NCI-H128 (cell line): ENCODE data around the gene DYNLT1.
"Not testable (repeated sequence)": the region's sequence is repeated elsewhere in the genome, so short reads cannot be mapped to it uniquely, and the experiment has no call there.

Experiments
- DNase-seq: peaks from one replicate; lab custom pipeline; 2025; ENCODE audit not compliant: unreplicated experiment; lab: John Stamatoyannopoulos, UW

DYNLT1 gene

DNA sequence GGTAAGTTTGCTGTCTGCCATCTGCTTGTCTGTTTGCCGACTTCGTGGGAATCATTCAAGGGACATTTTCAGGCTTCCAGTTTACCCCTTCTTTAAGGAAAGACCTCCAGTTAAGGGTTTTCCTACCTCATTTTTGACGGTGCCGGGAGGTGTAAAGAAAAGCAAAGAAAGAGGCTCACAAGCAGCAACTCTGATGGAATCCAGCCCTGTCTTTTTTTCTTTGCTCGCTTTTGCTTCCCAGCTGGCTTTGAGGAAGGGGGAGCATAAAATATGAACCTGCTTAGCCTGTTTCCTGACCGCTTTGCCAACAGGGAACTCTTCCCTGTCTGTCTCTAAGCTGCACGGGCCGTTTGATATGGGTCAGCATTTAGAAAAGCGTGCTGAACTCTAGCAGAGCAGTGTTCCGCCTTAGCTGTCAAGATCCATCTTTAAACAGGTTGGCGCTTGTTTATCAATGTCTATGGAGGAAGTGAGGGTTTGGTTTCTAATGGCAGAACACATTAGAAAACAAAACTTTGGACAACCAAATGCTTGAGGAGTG is 19.2 kb upstream of the DYNLT1 start:
- no peak for DNase-seq

DNA sequence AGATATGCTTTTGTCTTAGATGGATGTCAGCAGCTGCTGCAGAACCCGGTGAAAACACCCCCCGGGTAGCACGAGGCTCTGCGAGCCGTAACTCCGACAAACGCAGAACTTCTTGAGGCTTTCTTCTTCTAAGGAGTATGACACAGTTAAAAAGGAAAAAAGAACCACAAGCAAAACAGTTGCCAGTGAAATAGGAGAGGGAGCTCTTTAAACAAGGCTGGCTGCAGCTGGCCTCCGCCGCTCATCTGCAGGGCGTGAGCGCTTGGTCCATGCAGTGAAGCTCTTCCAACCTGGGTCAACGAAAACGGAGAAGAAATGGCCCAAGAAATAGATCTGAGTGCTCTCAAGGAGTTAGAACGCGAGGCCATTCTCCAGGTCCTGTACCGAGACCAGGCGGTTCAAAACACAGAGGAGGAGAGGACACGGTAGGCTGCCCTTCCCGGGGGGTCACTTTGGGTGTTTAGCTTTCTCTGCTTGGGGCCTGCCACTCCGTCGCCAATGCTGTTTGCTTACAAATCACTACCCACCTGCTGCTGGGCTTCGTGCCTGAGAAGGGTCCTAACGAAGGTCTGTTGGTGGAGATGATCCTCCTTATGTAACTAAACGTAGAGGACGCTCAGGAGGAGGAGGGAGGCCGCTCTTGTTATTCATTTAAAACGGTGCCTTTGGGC is 18.5 kb upstream of the DYNLT1 start:
- DNase-seq, result no peak

DNA sequence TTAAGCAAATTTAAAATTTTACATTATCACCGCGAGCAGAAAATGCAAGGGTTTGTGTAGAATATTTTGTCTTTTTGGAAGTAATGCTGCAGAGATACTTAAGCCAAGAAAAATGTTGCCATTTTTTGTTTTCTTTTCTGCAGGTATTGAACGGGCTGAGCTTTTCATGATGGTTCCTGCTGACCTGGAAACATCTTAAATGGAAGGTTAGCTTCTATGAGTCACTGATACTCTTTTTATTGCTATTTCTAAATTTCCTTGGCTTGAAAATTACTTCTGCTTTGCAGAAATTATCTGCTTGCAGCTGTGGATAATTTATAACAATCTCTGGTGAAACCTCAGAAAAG is 18.0 kb upstream of the DYNLT1 start:
- DNase-seq, result no peak

DNA sequence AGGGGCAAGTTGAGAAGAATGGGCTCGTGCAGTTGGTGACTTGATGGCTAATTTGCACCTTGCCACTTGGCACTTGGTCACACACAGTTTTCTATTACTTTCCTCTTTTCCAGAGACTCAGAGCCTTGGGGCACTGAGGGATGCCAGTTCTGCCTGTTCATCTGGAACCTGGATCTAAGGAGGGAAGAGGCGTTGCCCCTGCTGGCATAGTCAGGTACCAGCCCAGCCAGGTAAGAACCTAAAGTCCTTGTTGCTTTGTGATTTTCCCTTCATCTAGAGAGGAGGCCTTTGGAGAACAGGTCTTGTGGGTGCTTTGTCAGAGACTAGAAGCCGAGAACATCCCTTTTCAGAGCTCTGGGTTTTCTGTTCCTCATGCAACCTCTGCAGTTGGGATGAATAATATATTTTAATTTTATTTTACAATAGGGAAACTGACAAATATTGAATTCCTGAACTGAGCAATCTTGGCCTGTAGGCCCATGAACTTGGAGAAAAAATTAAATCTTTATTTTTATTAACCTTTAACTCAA is 16.7 kb upstream of the DYNLT1 start:
- DNase-seq, result no peak

DNA sequence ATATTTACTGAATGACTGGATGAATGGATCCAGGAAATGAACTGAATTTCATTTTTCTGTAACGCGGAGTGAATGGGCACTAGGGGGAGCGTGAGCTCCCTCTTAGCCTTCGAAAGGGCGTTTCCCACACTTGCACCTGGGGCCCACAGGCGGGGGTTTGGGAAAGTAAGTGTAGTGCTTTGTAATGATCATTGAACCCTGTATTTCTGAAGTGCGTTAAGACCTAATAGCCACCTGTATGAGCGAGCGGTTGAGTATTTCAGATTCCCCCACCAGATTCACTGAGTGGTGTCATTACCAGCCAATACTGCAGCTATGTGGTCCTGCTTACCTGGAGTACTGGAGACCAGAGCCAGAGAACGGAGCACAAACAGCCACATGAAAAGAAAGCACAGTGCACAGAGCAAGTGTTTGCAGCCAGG is 15.8 kb upstream of the DYNLT1 start:
- peak; percentile 39 for DNase-seq

DNA sequence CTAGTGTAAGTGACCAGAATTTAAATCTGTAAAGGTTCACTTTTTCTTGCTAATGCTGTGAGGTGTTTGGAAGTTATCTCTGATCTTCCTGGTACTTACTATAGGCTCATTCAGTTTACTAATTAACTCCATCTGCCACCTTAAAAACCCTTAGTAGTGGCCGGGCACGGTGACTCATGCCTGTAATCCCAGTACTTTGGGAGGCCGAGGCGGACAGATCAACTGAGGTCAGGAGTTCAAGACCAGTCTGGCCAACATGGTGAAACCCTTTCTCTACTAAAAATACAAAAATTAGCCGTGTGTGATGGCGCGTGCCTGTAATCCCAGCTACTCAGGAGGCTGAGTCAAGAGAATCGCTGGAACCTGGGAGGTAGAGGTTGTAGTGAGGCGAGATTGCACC is 12.4 kb upstream of the DYNLT1 start:
- not testable (repeated sequence) for DNase-seq

DNA sequence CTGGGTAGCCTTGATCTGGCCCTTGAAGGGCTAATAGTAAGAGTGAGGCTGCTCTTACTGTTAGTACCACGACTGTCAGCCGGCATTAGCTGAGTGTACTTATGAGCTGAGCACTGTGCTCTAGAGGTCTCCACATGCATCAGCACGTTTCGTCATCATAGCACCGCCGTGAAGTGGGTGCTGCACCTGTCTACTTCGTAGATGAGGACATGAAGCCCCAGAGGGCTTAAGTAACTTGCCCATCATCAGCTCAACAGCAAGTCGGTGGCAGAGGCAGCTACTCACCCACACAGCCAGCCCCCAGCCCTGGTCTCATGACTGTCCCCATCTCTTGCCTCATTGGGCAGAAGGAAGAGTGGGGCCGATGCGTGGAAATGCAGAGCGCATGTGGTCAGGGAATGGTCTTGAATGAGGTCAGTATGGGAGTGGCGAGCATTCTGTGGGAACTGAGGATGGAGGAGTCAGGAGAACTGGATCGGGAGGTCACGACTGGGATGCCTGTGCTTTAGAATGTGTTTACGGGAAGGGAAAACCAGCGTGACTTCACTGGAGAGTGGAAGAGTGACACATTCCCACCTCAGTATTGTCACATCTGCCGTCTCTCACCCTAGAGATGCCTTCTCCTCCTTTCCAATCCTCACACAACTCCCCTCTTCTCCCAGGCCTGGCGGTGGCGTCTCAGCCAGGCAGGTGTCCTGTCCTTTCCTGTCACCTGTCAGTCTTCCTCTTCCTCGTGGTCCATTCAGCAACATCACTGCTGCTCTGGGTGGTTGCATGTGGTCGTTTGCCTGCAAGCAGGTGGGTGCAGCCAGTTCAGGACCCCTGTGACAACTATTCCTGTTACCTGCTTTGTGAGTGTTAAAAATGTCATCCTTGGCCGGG is 11.3 kb upstream of the DYNLT1 start:
- DNase-seq, result no peak

DNA sequence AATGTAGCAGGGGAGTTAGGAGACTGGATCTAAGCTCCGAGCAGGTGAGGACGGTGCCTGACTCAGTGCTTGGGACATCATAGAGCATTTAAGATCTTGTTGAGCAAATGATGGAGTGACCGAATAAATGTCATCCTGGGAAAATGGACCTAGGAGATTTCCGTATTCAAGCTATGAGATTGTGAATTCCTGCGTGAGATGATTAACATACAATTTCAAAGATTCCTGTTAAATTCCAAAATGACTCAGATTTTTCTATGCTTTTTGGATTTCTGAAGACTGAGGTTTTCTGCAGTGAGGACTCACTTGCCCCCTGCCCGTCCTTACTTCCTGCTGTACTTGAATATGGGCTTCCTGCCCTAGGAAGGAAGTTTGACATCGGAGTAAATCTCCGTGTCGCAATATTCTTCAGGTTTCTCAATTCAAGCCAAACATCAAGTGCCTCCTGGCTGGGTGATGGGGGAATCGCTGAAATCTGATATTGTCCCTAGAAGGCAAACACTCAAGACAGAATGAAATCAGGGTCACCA is 10.5 kb upstream of the DYNLT1 start:
- no peak for DNase-seq

DNA sequence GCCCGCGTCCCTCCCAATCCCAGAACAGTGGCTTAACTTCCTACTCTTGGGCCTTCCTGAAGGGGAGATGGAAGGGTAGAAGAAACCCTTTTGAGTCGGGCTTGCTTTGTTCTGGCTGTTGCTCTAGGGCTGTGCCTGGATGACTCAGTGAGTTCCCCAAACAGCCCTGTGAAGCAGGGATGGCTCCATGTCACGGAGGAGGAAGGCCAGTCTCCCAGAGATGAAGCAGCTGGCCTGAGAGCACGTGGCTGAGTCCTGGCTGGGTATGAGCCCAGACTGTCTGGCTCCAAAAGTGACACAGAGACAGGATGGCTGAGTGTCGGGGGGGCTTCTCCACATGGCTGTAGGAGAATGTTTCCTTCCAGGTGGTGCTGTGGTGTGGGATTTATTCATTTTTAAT is 10.0 kb upstream of the DYNLT1 start:
- DNase-seq, result no peak

DNA sequence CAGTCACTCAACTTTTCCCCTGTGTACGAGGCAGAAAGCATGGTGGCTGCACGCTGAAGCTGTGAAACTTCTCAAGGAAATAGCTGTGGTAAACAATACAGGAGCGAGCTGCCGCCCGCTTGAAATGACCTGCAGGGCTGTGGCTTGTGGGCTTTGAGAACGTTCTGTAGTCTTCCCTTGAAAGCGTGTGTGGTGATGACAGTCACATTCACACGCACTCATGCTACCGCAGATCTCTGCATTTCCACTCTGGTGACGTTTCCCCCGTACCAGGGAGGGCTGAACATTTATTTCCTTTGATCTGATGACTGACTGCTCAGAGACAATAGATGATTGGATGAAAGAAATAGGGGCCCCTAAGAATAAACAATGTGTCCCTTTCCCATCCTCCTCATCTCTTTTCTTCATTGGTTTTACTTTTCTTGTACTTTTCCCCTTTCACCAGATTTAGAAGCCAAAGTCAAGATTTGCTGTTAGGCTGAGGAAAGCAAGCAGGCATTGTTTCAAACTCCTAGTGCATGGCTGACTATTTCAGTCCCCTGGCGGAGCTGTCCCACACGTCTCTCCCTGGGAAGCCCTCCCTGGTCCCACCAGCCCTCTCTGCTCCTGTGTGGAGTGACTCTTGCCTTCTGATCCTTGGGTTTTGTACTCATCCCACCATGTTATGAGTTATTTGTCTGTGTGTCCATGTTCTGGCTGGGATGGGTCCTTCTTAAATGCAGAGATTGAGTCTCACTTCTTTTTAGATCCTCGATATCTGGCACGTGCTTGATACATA is 9.2 kb upstream of the DYNLT1 start:
- no peak for DNase-seq

DNA sequence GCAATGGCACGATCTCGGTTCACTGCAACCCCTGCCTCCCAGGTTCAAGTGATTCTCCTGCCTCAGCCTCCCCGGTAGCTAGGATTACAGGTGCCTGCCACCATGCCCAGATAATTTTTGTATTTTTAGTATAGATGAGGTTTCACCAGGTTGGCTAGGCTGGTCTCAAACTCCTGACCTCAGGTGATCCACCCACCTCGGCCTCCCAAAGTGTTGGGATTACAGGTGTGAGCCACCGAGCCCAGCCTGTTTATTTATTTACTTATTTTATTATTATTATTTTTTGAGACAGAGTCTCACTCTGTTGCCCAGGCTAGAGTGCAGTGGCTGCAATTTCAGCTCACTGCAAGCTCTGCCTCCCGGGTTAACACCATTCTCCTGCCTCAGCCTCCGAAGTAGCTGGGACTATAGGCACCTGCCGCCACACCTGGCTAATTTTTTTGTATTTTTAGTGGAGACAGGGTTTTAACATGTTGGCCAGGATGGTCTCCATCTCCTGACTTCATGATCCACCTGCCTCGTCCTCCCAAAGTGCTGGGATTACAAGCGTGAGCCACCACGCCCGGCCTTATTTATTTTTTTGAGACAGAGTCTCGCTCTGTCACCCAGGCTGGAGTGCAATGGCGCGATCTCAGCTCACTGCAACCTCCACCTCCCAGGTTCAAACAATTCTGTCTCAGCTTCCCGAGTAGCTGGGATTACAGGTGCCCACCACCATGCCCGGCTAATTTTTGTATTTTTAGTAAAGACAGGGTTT is 7.6 kb upstream of the DYNLT1 start:
- not testable (repeated sequence) for DNase-seq

DNA sequence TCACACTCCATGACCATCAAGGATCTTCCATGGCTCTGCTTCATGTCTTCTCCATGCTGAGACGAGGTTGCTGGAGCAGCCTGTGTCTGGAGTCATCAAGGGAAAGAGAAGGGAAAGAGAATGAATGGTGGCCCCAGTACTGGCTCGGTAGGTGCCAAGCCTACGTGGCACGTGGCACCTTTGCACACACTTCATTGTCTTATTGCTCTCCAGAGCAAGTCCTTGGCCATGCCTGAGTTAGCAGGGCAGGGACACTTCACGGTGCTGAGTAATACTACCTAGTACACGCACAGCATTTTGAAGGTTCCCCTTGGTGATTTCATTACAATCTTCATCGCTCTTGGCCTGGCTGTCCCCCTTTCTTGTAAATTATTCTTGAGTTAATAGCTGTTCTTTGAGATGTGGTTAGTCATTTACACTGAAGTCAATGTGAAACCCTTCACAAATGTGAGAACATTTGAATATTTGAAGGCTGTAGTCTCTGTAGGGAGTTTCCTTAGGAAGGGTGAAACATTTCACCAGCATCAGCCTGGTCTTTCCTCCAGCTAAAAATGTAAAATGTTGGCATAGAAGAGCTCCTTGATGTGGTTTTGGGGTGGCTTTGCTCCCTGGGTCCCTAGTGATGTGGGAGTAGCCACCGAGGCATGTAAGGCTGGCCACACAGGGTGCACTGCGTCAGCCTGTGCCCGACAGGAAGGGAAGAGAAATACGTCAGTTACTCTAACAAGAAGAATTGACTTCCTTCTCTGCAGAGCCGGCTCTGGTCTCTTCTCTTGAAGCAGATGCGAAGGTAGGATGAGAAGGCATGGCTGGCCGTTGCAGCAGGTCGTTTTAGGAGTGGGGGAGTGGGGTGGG is 5.0 kb upstream of the DYNLT1 start, which contains the start of gene SYTL3:
TSS of gene SYTL3 (plus strand) at position 766 of the 855 bp plus-strand sequence. CDS start 13,215 bp downstream, outside the sequence.
- DNase-seq, result no peak

DNA sequence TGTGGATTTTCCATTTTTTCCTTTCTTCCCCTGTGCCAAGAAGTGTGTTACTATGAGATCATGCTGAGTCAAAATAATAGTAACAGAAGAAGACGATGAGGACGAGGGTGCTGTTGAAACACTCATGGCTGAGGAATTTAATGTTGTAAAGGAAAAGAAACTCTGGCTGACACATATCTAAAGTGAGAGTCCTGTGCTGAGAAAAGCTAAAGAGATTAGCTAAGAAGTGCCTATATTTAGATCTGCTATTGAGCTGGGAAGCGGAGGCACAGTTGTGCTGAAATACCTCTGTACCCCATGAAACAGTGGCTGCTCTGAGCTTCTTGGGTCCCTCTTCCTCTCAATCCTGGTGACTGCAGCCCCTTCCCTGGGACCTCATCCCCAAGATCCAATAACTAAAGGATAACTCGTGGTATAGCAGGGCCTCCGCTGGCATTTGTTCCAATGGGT is 4.2 kb upstream of the DYNLT1 start:
- no peak for DNase-seq

DNA sequence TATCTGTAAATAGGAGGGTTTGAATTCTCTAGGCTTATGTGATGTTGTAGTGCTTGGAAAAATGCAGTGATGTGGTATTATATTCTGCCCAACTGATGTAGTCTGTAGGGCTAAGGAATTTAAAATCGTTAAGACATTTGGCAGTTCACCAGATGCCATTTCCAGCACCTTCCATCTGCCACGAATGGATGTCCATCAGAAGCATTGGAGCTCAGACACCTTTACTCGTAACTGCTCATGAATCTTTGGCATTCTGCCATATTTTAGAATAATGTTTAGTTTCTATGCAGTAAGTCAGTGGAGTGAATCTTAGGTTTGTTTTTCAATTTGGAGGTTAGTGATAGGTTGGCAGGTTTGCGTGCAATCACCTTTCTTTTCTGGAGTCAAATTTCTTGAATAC is 3.0 kb upstream of the DYNLT1 start:
- DNase-seq, result no peak

DNA sequence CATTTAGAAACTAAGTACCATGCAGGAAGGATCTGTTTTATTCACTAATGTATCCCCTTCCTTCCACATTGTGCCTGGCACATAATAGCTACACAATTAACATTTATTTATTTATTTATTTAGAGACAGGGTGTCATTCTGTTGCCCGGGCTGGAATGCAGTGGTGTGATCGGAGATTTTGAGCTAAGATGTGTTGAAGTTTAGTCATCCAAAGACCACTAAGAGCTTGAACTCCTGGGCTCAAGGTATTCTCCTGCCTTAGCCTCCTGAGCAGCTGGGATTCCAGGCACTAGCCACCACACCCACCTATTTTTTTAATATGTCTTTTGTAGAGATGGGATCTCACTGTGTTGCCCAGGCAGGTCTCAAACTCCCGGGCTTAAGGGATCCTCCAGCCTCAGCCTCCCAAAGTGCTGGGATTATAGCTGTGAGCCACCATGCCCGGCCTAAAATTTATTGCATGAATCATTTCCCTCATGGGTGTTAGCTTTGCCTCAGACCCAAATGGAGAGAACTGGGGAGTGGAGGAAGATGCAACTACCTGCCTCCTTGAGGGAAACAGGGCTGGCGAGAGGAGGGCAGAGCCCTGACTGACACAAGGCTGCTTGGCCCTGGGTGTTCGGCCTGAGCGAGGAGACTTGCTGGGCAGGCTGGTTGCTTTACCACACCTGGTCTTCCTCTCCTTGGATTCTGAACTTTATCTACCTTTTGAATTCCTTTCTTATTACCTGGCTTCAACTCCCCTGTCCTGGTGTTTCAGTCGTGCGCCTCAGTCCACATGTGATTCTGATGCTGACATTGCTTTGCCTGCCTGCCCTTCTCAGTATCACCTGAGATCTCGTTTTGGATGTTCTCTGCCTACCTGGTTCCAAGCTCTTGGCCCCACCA is 1.7 kb upstream of the DYNLT1 start:
- DNase-seq, result no peak

DNA sequence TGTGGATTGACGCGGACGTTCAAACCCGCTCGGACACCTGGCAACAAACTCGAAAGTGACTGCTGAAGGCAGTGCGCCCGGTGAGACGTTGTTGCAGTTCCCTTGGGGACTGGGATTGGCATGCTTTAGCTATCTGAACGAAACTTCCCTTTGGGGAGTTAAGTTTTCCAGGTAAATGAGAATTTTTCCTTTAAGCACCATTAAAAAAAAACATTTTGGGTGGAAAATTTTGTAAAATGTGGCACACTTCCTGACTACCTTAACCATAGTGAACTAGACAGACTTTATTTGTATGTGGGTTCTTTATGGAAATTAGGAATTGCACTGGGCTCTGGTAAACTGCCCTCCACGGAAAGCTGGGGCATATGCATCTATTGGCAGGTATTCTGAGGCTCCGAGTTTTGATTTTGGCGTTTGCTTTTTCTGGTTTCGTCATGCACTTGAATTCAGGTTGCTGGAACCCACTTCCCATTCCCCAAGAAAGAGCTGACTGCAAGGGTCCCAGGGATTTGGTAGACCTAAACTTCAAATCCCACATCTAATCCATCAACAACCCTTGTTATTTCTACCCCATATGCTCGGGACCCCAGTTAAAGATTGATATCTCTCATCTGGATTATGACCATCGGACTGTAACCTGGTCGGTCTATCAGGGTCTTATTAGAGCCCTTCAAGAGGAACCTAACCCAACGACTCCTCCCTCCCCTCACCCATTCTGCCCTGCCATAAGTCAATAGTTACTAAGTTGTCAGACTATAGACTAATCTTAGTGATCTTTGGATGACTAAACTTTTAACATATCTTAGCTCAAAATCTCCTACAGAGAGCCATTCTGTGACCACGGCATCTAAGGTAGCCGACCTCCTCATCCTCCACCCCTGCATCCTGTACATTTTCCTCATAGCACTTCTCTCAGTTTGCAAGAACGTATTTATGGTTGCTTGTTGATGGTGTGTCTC is 800 bp upstream of the DYNLT1 start:
- no peak for DNase-seq

DNA sequence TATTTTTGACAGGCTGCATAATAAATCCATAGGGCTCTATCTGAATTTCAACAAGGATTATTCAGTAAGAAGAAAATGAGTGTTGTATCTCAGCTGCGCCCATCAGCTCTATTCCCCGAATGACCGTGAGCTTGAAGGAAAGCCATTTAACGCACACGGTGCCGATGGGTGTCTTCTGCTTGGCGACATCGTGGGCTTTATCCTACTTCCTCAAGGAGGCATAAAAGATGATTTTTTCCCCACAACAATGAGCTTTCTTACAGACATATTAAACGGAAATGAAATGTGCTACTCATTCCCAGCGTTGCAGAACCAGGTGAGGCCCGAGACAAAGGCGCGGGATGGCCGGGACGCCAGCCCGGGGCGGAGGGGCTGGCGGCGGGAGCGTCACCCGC is 710 bp downstream of the DYNLT1 start:
- DNase-seq, result no peak
